ENCODE measurements around the gene AFAP1. TPM values are rescaled to one million over a fixed set of nuclear protein-coding genes. Genes with fewer than 3 reads are reported as not detected.

The AFAP1 gene
- total RNA-seq, 4 donors from 2014 or later = 8.2 to 55.0 (median 28.9) TPM

GRCh38 chr4:7717161-7717560, 222.5 kb downstream of the AFAP1 start:
- Histone ChIP-seq H3K27ac (no peak overlapping the region), H3K4me3 (no peak overlapping the region), H3K9me3 (no peaks in the 10 kb centered on the region), H3K27me3 (no peaks in the 10 kb centered on the region), H3K4me1 (peaks cover 0 to 5% of the 10 kb centered on the region in 2 donors), H3K36me3 (no peaks in the 10 kb centered on the region)
- intact Hi-C loops (cut with DNase I; ENCODE audit: low total_unique reads) = no loop called here
- DNase-seq = no peak
- no peak for TF ChIP-seq POLR2A (IDR thresholded peaks at IDR 0.05)
- TF ChIP-seq, protein P1, sequence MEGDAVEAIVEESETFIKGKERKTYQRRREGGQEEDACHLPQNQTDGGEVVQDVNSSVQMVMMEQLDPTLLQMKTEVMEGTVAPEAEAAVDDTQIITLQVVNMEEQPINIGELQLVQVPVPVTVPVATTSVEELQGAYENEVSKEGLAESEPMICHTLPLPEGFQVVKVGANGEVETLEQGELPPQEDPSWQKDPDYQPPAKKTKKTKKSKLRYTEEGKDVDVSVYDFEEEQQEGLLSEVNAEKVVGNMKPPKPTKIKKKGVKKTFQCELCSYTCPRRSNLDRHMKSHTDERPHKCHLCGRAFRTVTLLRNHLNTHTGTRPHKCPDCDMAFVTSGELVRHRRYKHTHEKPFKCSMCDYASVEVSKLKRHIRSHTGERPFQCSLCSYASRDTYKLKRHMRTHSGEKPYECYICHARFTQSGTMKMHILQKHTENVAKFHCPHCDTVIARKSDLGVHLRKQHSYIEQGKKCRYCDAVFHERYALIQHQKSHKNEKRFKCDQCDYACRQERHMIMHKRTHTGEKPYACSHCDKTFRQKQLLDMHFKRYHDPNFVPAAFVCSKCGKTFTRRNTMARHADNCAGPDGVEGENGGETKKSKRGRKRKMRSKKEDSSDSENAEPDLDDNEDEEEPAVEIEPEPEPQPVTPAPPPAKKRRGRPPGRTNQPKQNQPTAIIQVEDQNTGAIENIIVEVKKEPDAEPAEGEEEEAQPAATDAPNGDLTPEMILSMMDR (IDR thresholded peaks at IDR 0.05) = no peak

DNA sequence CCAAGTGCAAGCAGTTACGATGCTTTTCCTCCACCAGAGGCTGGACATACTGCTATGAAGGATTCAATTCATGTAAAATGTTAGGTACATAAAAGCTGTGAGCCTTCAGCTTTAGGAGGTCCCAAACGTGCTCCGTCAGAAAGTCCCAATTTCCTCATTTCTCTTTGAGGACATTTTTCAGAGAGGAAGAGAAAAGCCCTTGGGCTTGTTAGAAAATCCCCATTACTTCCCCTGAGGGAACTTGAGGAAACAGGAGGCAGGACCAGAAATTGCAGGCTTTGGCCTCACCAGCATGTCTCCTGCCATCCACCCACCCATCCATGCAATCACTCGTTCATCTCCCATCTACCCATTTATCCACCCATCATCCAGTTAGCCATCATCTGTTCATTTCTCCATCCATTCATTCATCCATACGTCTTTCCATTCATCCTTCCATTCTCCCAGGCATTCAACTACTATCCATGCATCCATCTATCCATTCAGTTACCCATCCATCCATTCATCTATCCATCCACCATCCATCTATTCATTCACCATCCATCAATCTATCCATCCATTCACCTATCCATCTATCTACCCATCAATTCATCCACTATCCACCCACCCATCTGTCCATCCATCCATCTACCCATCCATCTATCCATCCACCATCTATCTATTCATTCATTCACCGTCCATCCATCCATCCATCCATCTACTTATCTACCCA, 223.5 kb downstream of the AFAP1 start:
- H3K27ac ChIP-seq = no peak overlapping the region
- no peak overlapping the region for H3K4me3 ChIP-seq
- TF ChIP-seq, protein P1 (IDR thresholded peaks at IDR 0.05) = no peak
- TF ChIP-seq POLR2A (IDR thresholded peaks at IDR 0.05) = no peak
- peaks cover 0 to 5% of the 10 kb centered on the region in 2 donors for H3K4me1 ChIP-seq
- H3K9me3 ChIP-seq = no peaks in the 10 kb centered on the region
- DNase-seq = no peak
- H3K27me3 ChIP-seq = no peaks in the 10 kb centered on the region
- H3K36me3 ChIP-seq = no peaks in the 10 kb centered on the region
- intact Hi-C loops (cut with DNase I; ENCODE audit: low total_unique reads) = no loop called here

- TF ChIP-seq POLR2A (IDR thresholded peaks at IDR 0.05) = no peak
- TF ChIP-seq, protein P1 (IDR thresholded peaks at IDR 0.05) = no peak
- H3K27me3 ChIP-seq = no peaks in the 10 kb centered on the region
- H3K4me1 ChIP-seq = peaks cover 0 to 5% of the 10 kb centered on the region in 2 donors
- DNase-seq = no peak
- H3K27ac ChIP-seq = no peak overlapping the region
- no peaks in the 10 kb centered on the region for H3K9me3 ChIP-seq
- H3K36me3 ChIP-seq = no peaks in the 10 kb centered on the region
- intact Hi-C loops (cut with DNase I; ENCODE audit: low total_unique reads) = no loop called here
- H3K4me3 ChIP-seq = no peak overlapping the region
Measured at GRCh38 chr4:7715271-7716009, 224.2 kb downstream of the AFAP1 start.

GRCh38 chr4:7714738-7715137, 224.9 kb downstream of the AFAP1 start:
- H3K36me3 ChIP-seq = no peaks in the 10 kb centered on the region
- intact Hi-C loops (cut with DNase I; ENCODE audit: low total_unique reads) = no loop called here
- no peaks in the 10 kb centered on the region for H3K9me3 ChIP-seq
- no peak overlapping the region for H3K27ac ChIP-seq
- no peak overlapping the region for H3K4me3 ChIP-seq
- no peak for DNase-seq
- no peaks in the 10 kb centered on the region for H3K27me3 ChIP-seq
- peaks cover 0 to 5% of the 10 kb centered on the region in 2 donors for H3K4me1 ChIP-seq
- no peak for TF ChIP-seq POLR2A (IDR thresholded peaks at IDR 0.05)
- TF ChIP-seq, protein P1 (IDR thresholded peaks at IDR 0.05) = no peak

DNA sequence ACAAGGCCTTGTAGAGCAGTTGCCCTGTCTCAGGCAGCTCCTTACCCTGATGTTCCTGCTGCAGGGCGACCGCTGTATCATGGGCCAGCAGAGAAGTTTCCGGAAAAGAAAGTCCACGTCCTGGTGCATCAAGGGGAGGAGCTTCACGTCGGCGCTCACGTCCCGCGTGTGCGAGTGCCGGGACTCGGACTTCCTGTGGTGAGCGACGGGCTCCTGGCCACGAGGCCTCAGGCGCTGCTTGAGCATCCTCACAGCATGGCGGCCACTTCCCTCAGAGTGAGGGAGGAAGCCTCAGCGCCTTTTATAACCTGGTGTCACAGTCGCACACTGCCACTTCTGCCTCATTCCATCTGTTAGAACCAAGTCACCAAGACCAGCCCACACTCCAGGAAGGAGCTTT, 225.5 kb downstream of the AFAP1 start:
- Histone ChIP-seq H3K36me3 (no peaks in the 10 kb centered on the region), H3K27ac (no peak overlapping the region), H3K9me3 (no peaks in the 10 kb centered on the region), H3K4me3 (no peak overlapping the region), H3K27me3 (no peaks in the 10 kb centered on the region), H3K4me1 (peaks cover 0 to 2% of the 10 kb centered on the region in 2 donors)
- TF ChIP-seq, protein P1 (IDR thresholded peaks at IDR 0.05) = no peak
- no peak for TF ChIP-seq POLR2A (IDR thresholded peaks at IDR 0.05)
- no peak for DNase-seq
- intact Hi-C loops (cut with DNase I; ENCODE audit: low total_unique reads) = no loop called here

All from uterus (tissue), 4 donors.